ENCODE measurements around the gene RXYLT1.

RXYLT1 gene

GRCh38 chr12:63843254-63843720, 63.6 kb downstream of the RXYLT1 start:
- DNase-seq (ENCODE audit: low read depth in 2 of 2), result no peak

- DNase-seq (ENCODE audit: low read depth in 2 of 2), result peak; percentile 63 to 71
Observed at GRCh38 chr12:63843721-63844390, 64.1 kb downstream of the RXYLT1 start.

GRCh38 chr12:63844391-63845341, 65.0 kb downstream of the RXYLT1 start, which contains the start of gene SRGAP1:
TSS of gene SRGAP1 (plus strand) at chr12:63844700. CDS start at chr12:63844817, 117 bp downstream.
- peak in 1 of 2 donors; percentile 2 for DNase-seq (ENCODE audit: low read depth in 2 of 2)

GRCh38 chr12:63845726-63846125, 66.0 kb downstream of the RXYLT1 start:
- no peak for DNase-seq (ENCODE audit: low read depth in 2 of 2)

- no peak for DNase-seq (ENCODE audit: low read depth in 2 of 2)
Observed at GRCh38 chr12:63846238-63846967, 66.7 kb downstream of the RXYLT1 start.

GRCh38 chr12:63848450-63848849, 68.7 kb downstream of the RXYLT1 start:
- DNase-seq (ENCODE audit: low read depth in 2 of 2), result no peak

GRCh38 chr12:63849106-63849620, 69.5 kb downstream of the RXYLT1 start:
- no peak for DNase-seq (ENCODE audit: low read depth in 2 of 2)

GRCh38 chr12:63849641-63850040, 69.9 kb downstream of the RXYLT1 start:
- DNase-seq (ENCODE audit: low read depth in 2 of 2), result no peak

- no peak for DNase-seq (ENCODE audit: low read depth in 2 of 2)
Observed at GRCh38 chr12:63853978-63854377, 74.3 kb downstream of the RXYLT1 start.

GRCh38 chr12:63855299-63855698, 75.6 kb downstream of the RXYLT1 start:
- no peak for DNase-seq (ENCODE audit: low read depth in 2 of 2)

GRCh38 chr12:63857771-63858670, 78.3 kb downstream of the RXYLT1 start:
- DNase-seq (ENCODE audit: low read depth in 2 of 2), result no peak
